Stimulated activated naive CD8-positive, alpha-beta T cell treated with anti-CD3 and anti-CD28 coated beads, Interleukin-15, Interleukin-2, amounts not matched to agents 100 U/mL and 50 U/mL, for 24 hours (primary cell): ENCODE measurements around the gene SAMHD1.
"Not testable (repeated sequence)": the region's sequence is repeated elsewhere in the genome, so short reads cannot be mapped to it uniquely, and the experiment has no call there.

Source experiments
- ATAC-seq: fragments of 150-1000 bp; cut with Tn5 transposase; one replicate; pipeline ENCODE4 v1.10.0; 2021
- DNase-seq: peaks from one replicate; pipeline ENCODE4 v3.0.0; 2021

The SAMHD1 gene

DNA sequence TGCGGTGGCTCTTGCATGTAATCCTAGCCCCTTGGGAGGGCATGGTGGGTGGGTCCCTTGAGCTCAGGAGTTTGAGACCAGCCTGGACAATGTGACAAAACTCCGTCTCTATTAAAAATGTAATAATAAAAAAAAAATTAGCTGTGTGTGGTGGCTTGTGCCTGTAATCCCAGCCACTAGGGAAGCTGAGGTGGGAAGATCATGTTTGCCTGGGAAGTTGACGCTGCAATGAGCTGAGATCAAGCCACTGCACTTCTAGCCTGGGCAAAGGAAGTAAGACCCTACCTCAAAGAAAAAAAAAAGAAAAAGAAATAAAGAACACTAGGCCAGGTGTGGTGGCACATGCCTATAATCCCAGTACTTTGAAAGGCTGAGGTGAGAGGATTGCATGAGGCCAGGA, 4.5 kb upstream of the SAMHD1 start:
- no peak for DNase-seq
- no peak for ATAC-seq

GRCh38 chr20:36951979-36952738, 651 bp upstream of the SAMHD1 start:
- no peak for DNase-seq
- no peak for ATAC-seq

- ATAC-seq, result no peak
- DNase-seq, result peak; percentile 50
Measured at GRCh38 chr20:36950414-36951197, 902 bp downstream of the SAMHD1 start.

GRCh38 chr20:36941401-36941835, 10.1 kb downstream of the SAMHD1 start:
- DNase-seq, result no peak

GRCh38 chr20:36937402-36937770, 14.1 kb downstream of the SAMHD1 start:
- ATAC-seq, result no peak

More at GRCh38 chr20:36941401-36941835, 10.1 kb downstream of the SAMHD1 start:
- peak; percentile 66 for ATAC-seq

GRCh38 chr20:36936761-36937401, 14.6 kb downstream of the SAMHD1 start:
- not testable (repeated sequence) for ATAC-seq, DNase-seq

More at GRCh38 chr20:36937402-36937770, 14.1 kb downstream of the SAMHD1 start:
- DNase-seq, result no peak

DNA sequence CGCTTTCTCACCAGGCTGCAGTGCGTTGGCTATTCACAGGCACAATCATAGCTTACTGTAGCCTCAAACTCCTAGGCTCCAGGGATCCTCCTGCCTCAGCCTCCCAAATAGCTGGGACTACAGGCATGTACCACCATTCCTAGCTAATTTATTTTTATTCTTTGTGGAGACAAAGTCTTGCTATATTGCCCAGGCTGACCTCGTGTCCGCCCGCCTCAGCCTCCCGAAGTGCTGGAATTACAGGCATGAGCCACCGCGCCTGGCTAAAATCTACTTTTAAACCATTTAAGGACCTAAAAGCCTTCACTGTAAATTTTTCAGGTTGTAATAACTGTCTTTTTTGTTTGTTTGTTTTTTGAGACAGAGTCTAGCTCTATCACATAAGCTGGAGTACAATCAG, 15.2 kb downstream of the SAMHD1 start:
- DNase-seq (no peak), ATAC-seq (no peak)

DNA sequence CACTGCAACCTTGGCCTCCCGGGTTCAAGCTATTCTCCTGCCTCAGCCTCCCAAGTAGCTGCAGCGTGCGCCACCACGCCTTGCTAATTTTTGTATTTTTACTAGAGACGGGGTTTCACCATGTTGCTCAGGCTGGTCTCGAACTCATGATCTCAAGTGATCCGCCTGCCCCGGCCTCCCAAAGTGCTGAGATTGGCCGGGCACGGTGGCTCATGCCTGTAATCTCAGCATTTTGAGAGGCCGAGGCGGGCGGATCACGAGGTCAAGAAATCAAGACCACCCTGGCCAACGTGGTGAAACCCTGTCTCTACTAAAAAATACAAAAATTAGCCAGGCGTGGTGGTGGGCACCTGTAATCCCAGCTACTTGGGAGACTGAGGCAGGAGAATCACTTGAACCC, 17.9 kb downstream of the SAMHD1 start:
- DNase-seq, ATAC-seq: not testable (repeated sequence)

- DNase-seq, result no peak
- ATAC-seq, result no peak
Measured at GRCh38 chr20:36932476-36933426, 18.8 kb downstream of the SAMHD1 start.

DNA sequence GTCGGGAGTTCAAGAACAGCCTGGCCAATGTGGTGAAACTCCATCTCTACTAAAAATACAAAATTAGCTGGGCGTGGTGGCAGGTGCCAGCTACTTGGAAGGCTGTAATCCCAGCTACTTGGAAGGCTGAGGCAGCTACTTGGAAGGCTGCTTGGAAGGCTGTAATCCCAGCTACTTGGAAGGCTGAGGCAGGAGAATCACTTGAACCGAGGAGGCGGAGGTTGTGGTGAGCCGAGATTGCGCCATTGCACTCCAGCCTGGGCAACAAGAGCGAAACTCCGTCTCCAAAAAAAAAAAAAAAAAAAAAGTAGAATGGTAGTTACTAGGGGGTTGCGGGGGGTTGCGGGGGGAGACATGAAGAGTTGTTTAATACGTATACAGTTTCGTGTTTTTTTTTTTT, 19.4 kb downstream of the SAMHD1 start:
- DNase-seq, result not testable (repeated sequence)

GRCh38 chr20:36929691-36930090, 21.8 kb downstream of the SAMHD1 start:
- no peak for DNase-seq
- no peak for ATAC-seq

More for the DNA sequence above, 19.4 kb downstream of the SAMHD1 start:
- ATAC-seq, result not testable (repeated sequence)

GRCh38 chr20:36929290-36929689, 22.2 kb downstream of the SAMHD1 start:
- no peak for ATAC-seq
- no peak for DNase-seq

DNA sequence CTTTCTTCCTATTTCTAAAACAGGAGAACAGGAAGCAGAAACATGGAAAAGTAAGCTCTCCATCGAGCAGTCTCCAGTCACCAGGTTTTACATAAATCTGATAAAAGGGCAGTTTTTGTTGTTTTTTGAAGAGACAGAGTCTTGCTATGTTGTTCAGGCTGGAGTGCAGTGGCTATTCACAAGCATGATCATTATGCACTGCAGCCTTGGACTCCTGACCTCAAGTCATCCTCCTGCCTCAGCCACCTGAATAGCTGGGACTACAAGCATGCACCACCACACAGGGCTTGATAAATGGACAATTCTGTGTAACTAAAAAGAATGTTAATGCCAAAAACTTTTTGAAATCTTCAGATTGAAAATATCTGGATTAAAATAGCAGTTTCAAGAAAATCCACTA, 23.8 kb downstream of the SAMHD1 start:
- DNase-seq (no peak), ATAC-seq (no peak)

GRCh38 chr20:36926653-36927200, 24.8 kb downstream of the SAMHD1 start:
- peak; percentile 59 for ATAC-seq

DNA sequence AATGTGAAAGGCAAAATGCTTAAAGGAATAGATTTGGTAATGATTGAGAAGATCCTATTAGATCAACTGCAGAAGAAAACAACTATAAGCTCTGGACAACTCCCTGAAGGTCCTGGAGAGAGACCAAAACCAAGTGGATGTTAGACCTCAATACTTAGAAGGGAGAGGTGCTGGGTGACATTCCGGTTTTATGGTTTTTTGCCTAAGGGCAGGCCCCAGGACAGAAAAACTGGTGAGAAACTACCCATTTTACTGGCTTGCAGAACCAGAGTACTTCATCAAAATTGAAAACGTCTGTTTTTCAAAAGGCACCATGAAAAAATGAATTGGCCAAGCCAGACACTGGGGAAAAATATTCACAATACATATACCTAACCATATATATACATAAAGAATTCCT, 26.3 kb downstream of the SAMHD1 start:
- no peak for ATAC-seq
- DNase-seq, result no peak

More at GRCh38 chr20:36926653-36927200, 24.8 kb downstream of the SAMHD1 start:
- DNase-seq, result no peak

DNA sequence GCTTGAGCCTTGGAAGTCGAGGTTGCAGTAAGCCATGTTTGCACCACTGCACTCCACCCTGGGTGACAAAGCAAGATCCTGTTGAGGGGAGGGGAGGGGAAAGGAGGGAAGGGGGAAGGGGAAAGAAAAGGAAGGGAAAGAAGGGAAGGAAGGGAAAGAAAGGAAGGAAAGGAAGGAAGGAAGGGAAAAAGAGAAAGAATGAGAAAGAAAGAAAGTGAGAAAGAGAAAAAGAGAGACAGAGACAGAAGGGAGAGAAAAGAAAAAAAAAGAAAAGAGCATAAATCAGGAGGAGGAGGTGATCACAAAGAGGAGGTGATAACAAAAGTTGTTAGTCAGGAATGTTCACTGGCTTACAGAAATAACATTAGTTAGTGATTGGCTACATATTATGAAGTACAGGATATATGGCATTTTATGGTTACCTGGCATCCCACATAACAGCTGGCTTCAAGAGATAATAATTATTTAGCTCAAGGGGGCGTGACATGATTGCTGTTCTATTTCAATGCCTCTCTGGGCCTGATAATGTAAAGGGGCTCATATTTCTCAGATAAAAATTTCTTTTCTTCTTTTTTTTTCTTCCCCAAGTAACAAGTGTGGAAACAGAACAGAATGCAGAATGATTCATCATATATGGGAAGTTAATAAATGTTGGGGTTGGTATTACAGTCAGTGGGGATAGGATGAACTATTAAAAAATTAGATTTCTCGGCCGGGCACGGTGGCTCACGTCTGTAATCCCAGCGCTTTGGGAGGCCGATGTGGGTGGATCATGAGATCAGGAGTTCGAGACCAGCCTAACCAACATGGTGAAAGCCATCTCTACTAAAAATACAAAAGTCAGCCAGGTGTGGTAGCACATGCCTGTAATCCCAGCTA, 27.1 kb downstream of the SAMHD1 start:
- ATAC-seq, result no peak

DNA sequence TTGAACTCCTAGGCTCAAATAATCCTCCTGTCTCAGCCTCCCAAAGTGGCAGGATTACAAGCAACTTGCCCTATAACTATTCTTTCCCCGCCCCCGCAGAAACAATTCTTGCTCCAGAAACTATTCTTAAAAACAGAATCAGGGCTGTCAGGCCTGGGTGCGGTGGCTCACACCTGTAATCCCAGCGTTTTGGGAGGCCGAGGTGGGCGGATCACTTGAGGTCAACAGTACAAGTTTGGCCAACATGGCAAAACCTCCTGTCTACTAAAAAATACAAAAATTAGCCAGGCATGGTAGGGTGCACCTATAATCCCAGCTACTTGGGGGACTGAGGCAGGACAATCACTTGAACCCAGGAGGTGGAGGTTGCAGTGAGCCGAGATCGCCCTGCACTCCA, 31.2 kb downstream of the SAMHD1 start:
- no peak for ATAC-seq
- DNase-seq, result no peak

More for the DNA sequence above, 27.1 kb downstream of the SAMHD1 start:
- no peak for DNase-seq

GRCh38 chr20:36919715-36920333, 31.7 kb downstream of the SAMHD1 start:
- DNase-seq, result no peak
- no peak for ATAC-seq

DNA sequence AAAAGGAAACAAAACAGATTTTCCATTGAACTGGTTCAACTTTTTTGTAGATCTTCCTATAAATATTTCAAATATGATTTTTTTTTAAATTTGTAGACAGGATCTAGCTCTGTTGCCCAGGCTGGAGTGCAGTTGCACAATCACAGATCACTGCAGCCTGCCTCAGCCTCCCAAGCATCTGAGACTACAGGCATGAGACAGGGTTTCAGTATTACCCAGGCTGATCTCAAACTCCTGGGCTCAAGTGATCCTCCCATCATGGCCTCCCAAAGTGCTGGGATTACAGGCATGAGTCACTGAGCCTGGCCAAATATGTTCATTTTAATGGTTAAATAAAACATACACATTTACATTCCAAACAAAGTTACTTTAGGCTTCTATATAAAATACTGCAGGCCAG, 33.6 kb downstream of the SAMHD1 start:
- no peak for DNase-seq
- ATAC-seq, result peak; percentile 43

- no peak for DNase-seq
- ATAC-seq, result no peak
Measured at GRCh38 chr20:36917240-36917639, 34.3 kb downstream of the SAMHD1 start.
